H1 (cell line): ENCODE results near the gene EFCAB6. TPM values are rescaled to one million over a fixed set of nuclear protein-coding genes. Genes with fewer than 3 reads are reported as not detected.

Source experiments
- CTCF ChIA-PET: fragments of 300-600 bp; sonication (Branson Sonifier 250); formaldehyde crosslinking; loops from one replicate; lab custom pipeline; 2021; ENCODE audit not compliant: partially characterized antibody; lab: Charles Lee
- POLR2A ChIA-PET: fragments of 300-600 bp; sonication (Branson Sonifier 250); formaldehyde crosslinking; loops from one replicate; lab custom pipeline; 2021; ENCODE audit warnings: inconsistent platforms; ENCODE audit not compliant: partially characterized antibody; lab: Charles Lee
- DNase-seq, 2 experiments: peaks; one replicate each; pipeline versions ENCODE4 v3.0.0 to v3.0.0-alpha.2; 2010 to 2022; ENCODE audit warnings: low spot score in 2 of 2, low read depth in 1 of 2, mixed read lengths in 1 of 2
- FAIRE-seq: peaks from 2 replicates; lab custom pipeline; 2011; peaks lifted over from hg19 to GRCh38; lab: Jason Lieb, UNC
- H2AFZ ChIP-seq: 2 replicates; pipeline ENCODE4 v1.8.1; 2012; ENCODE audit warnings: low read length, inconsistent platforms
- H2AK5ac ChIP-seq: 2 replicates; pipeline ENCODE4 v1.6.1; 2013; ENCODE audit warnings: low read depth, low read length
- H2BK120ac ChIP-seq: replicated peaks from 2 replicates; pipeline ENCODE3; 2013; ENCODE audit warnings: low read depth, low read length, inconsistent platforms
- H2BK12ac ChIP-seq: 2 replicates; pipeline ENCODE4 v1.6.1; 2013; ENCODE audit warnings: low read depth, low read length
- H2BK15ac ChIP-seq: 2 replicates; pipeline ENCODE4 v1.6.1; 2013; ENCODE audit warnings: low read length
- H2BK20ac ChIP-seq: 2 replicates; pipeline ENCODE4 v1.6.1; 2013; ENCODE audit warnings: low read length
- H2BK5ac ChIP-seq: 2 replicates; pipeline ENCODE4 v1.6.1; 2013; ENCODE audit warnings: low read depth, low read length
- H3K14ac ChIP-seq: 2 replicates; pipeline ENCODE4 v1.6.1; 2013; ENCODE audit warnings: inconsistent platforms; ENCODE audit not compliant: insufficient read length
- H3K18ac ChIP-seq: 2 replicates; pipeline ENCODE4 v1.6.1; 2013; ENCODE audit warnings: low read length; ENCODE audit errors: extremely low read depth
- H3K23ac ChIP-seq: 2 replicates; pipeline ENCODE4 v1.6.1; 2013; ENCODE audit warnings: inconsistent platforms; ENCODE audit not compliant: insufficient read length
- H3K23me2 ChIP-seq: 2 replicates; pipeline ENCODE4 v1.6.1; 2013; ENCODE audit warnings: low read depth, low read length
- H3K27ac ChIP-seq: 2 replicates; pipeline ENCODE4 v1.6.1; 2011; ENCODE audit warnings: low read depth, low read length, inconsistent platforms
- H3K27me3 ChIP-seq, 4 experiments: replicated peaks in 1 of 4; 1 replicate in 1 of 4; 2 replicates in 3 of 4; pipeline versions ENCODE4 v1.6.1 to v1.8.1; 2011 to 2013; ENCODE audit warnings: low read length in 3 of 4, mild to moderate bottlenecking in 3 of 4, inconsistent platforms in 2 of 4, mixed read lengths in 2 of 4, moderate library complexity in 1 of 4; ENCODE audit not compliant: control insufficient read depth in 3 of 4, insufficient read depth in 3 of 4; ENCODE audit errors: extremely low read depth in 1 of 4
- H3K36me3 ChIP-seq, 4 experiments: 2 replicates each; pipeline versions ENCODE4 v1.6.1 to v1.8.1; 2011 to 2013; ENCODE audit warnings: mild to moderate bottlenecking in 4 of 4, low read length in 3 of 4, moderate library complexity in 2 of 4, control low read depth in 1 of 4, inconsistent platforms in 1 of 4; ENCODE audit not compliant: insufficient read depth in 4 of 4, control insufficient read depth in 2 of 4
- H3K4ac ChIP-seq: replicated peaks from 2 replicates; pipeline ENCODE3; 2013; ENCODE audit warnings: low read length, low read depth, mixed read lengths, inconsistent platforms; ENCODE audit not compliant: insufficient read length
- H3K4me1 ChIP-seq, 4 experiments: replicated peaks in 1 of 4; 1 replicate in 1 of 4; 2 replicates in 3 of 4; pipeline versions ENCODE4 v1.6.1 to v1.8.1; 2011 to 2013; ENCODE audit warnings: low read length in 3 of 4, inconsistent platforms in 2 of 4, mixed read lengths in 1 of 4; ENCODE audit not compliant: insufficient read depth in 4 of 4, control insufficient read depth in 3 of 4
- H3K4me2 ChIP-seq, 2 experiments: 2 replicates each; pipeline versions ENCODE4 v1.6.1 to v1.8.1; 2011 to 2013; ENCODE audit warnings: low read depth in 2 of 2, low read length in 2 of 2, control low read depth in 1 of 2, inconsistent platforms in 1 of 2, mild to moderate bottlenecking in 1 of 2; ENCODE audit not compliant: insufficient read depth in 1 of 2
- H3K4me3 ChIP-seq, 4 experiments: fragments of 200-600, 300-600 bp in 1 of 4; sonication (generic), shearing (Covaris generic), sonication (Bioruptor Twin) in 1 of 4; 2 replicates each; pipeline versions ENCODE4 v1.5.1 to v1.8.1; 2011 to 2016; ENCODE audit warnings: low read length in 4 of 4, low read depth in 3 of 4, control low read depth in 2 of 4, inconsistent platforms in 2 of 4, mild to moderate bottlenecking in 2 of 4, mixed read lengths in 1 of 4, moderate library complexity in 1 of 4; ENCODE audit not compliant: insufficient read depth in 2 of 4; ENCODE audit errors: extremely low read depth in 1 of 4
- H3K56ac ChIP-seq: replicated peaks from 2 replicates; pipeline ENCODE3; 2013; ENCODE audit warnings: low read depth, mild to moderate bottlenecking, mixed read lengths, low read length, inconsistent platforms; ENCODE audit not compliant: insufficient read length
- H3K79me1 ChIP-seq: 2 replicates; pipeline ENCODE4 v1.6.1; 2013; ENCODE audit warnings: low read depth, low read length, control low read depth
- H3K79me2 ChIP-seq, 2 experiments: 2 replicates each; pipeline versions ENCODE4 v1.6.1 to v1.8.1; 2012 to 2013; ENCODE audit warnings: low read length in 2 of 2, mild to moderate bottlenecking in 2 of 2, inconsistent platforms in 1 of 2; ENCODE audit not compliant: insufficient read depth in 2 of 2, control insufficient read depth in 1 of 2
- H3K9ac ChIP-seq, 4 experiments: replicated peaks in 1 of 4; 1 replicate in 1 of 4; 2 replicates in 3 of 4; pipeline versions ENCODE4 v1.6.1 to v1.8.1; 2011 to 2013; ENCODE audit warnings: low read depth in 3 of 4, low read length in 3 of 4, control low read depth in 2 of 4, mild to moderate bottlenecking in 2 of 4, moderate library complexity in 2 of 4, inconsistent platforms in 1 of 4; ENCODE audit errors: extremely low read depth in 1 of 4
- H3K9me3 ChIP-seq, 2 experiments: 2 replicates each; pipeline versions ENCODE4 v1.6.1 to v1.8.1; 2012 to 2013; ENCODE audit warnings: mild to moderate bottlenecking in 2 of 2, moderate library complexity in 2 of 2, control low read depth in 1 of 2, inconsistent platforms in 1 of 2, low read depth in 1 of 2, low read length in 1 of 2, mixed read lengths in 1 of 2; ENCODE audit not compliant: insufficient read depth in 2 of 2
- H4K20me1 ChIP-seq, 2 experiments: replicated peaks in 1 of 2; 2 replicates each; pipeline versions ENCODE3 to v1.8.1; 2011 to 2013; ENCODE audit warnings: inconsistent platforms in 2 of 2, low read length in 2 of 2, mild to moderate bottlenecking in 1 of 2; ENCODE audit not compliant: insufficient read depth in 2 of 2, control insufficient read depth in 1 of 2
- H4K5ac ChIP-seq: 2 replicates; pipeline ENCODE4 v1.6.1; 2013; ENCODE audit warnings: low read length, low read depth, mixed read lengths, inconsistent platforms; ENCODE audit not compliant: insufficient read length
- H4K8ac ChIP-seq: 2 replicates; pipeline ENCODE4 v1.8.0; 2013; ENCODE audit warnings: mild to moderate bottlenecking, moderate library complexity, low read length, inconsistent platforms; ENCODE audit not compliant: insufficient read depth; ENCODE audit errors: extremely low read depth
- H4K91ac ChIP-seq: replicated peaks from 2 replicates; pipeline ENCODE3; 2013; ENCODE audit warnings: low read length, mixed read lengths, inconsistent platforms; ENCODE audit not compliant: insufficient read length
- BRCA1 ChIP-seq: IDR thresholded peaks from 2 replicates; pipeline ENCODE4 v1.6.1; 2012; ENCODE audit warnings: low read depth, low read length, improper control_type of control experiment
- CEBPB ChIP-seq: IDR thresholded peaks from 2 replicates; pipeline ENCODE4 v1.6.1; 2012; ENCODE audit warnings: low read depth, low read length
- GABPA ChIP-seq: IDR thresholded peaks from 2 replicates; pipeline ENCODE4 v1.6.1; 2011; ENCODE audit warnings: mild to moderate bottlenecking, low read length, moderate library complexity, borderline replicate concordance; ENCODE audit not compliant: insufficient read depth
- MAFK ChIP-seq: IDR thresholded peaks from 2 replicates; pipeline ENCODE4 v1.6.1; 2012; ENCODE audit warnings: low read depth, mild to moderate bottlenecking, improper control_type of control experiment, low read length
- RAD21 ChIP-seq, 2 experiments: IDR thresholded peaks in 1 of 2; conservative IDR thresholded peaks in 1 of 2; 2 replicates each; pipeline ENCODE4 v1.6.1; 2011; ENCODE audit warnings: low read depth in 2 of 2, low read length in 2 of 2, improper control_type of control experiment in 1 of 2, inconsistent platforms in 1 of 2, mild to moderate bottlenecking in 1 of 2, moderate library complexity in 1 of 2
- SIRT6 ChIP-seq: IDR thresholded peaks from one replicate; pipeline ENCODE4 v1.7.1; 2012; ENCODE audit warnings: low read length, inconsistent platforms
- SIX5 ChIP-seq: IDR thresholded peaks from 2 replicates; pipeline ENCODE4 v1.6.1; 2011; ENCODE audit warnings: mild to moderate bottlenecking, low read depth, low read length
- SP4 ChIP-seq: IDR thresholded peaks from 2 replicates; pipeline ENCODE4 v1.6.1; 2012; ENCODE audit warnings: low read length, inconsistent platforms
- SRF ChIP-seq: IDR thresholded peaks from 2 replicates; pipeline ENCODE4 v1.6.1; 2011; ENCODE audit warnings: mild to moderate bottlenecking, low read depth, low read length, moderate library complexity
- TEAD4 ChIP-seq: IDR thresholded peaks from 2 replicates; pipeline ENCODE4 v1.6.1; 2012; ENCODE audit warnings: low read depth, low read length, inconsistent platforms, mixed read lengths
- USF2 ChIP-seq: IDR thresholded peaks from 2 replicates; pipeline ENCODE4 v1.6.1; 2011; ENCODE audit warnings: low read length, improper control_type of control experiment
- YY1 ChIP-seq: IDR thresholded peaks from 2 replicates; pipeline ENCODE4 v1.6.1; 2011; ENCODE audit warnings: low read depth, mild to moderate bottlenecking, low read length
- WGBS, 2 experiments: shearing (Covaris generic) in 1 of 2; methylation state at CpG; one replicate each; pipeline versions ENCODE4 v1.1.6 to v1.1.7; 2013 to 2015; ENCODE audit warnings: low lambda C conversion rate in 2 of 2, mixed read lengths in 2 of 2, inconsistent platforms in 1 of 2, low coverage in 1 of 2, missing lambda C conversion rate in 1 of 2; ENCODE audit not compliant: insufficient replicate concordance in 2 of 2, insufficient coverage in 1 of 2, insufficient read length in 1 of 2; ENCODE audit errors: extremely low coverage in 1 of 2, missing lambda C conversion rate in 1 of 2; 5-methylcytosine and 5-hydroxymethylcytosine counted together
- polyA plus RNA-seq, 7 experiments: library from polyadenylated mRNA; depleted of rRNA in 3 of 7; stranded (reverse) in 5 of 7; unstranded in 2 of 7; fragments of >200 nt in 5 of 7; fragments of 200-250 nt in 2 of 7; gene quantifications; 1 replicate in 5 of 7; 2 replicates in 1 of 7; 4 replicates in 1 of 7; pipeline versions ENCODE4 v1.2.1 to v1.2.3, GENCODE V29; 2011 to 2013; ENCODE audit warnings: missing spikeins in 2 of 7, mixed read lengths in 2 of 7
- total RNA-seq: library from RNA; stranded (reverse); fragmentation: NEBNext Ultra II Directional; extraction: Animal tissue kit (Norgen Biotek cat#: 25700); gene quantifications from 2 replicates; pipeline ENCODE4 v1.2.1, GENCODE V29; 2021

Gene EFCAB6
- total and polyA plus RNA-seq, 2 of the 8 experiments (the other 6 are each of a cell fraction or from before 2014, with no cell fraction given): 0.32 to 1.7 TPM

GRCh38 chr22:43798492-43798891 lies 13.6 kb downstream of the EFCAB6 start:
- WGBS, 2 experiments: 80% methylated on average over 5 of the region's 5 CpGs; no CpG with 5 or more reads in 1 of the 2 experiments
- no peak overlapping the region for H4K5ac ChIP-seq
- no peak overlapping the region for H3K18ac ChIP-seq
- no peak overlapping the region for H3K27ac ChIP-seq
- no peak overlapping the region for H2AFZ ChIP-seq
- no peaks in the 10 kb centered on the region for H4K20me1 ChIP-seq
- H2BK20ac ChIP-seq: no peak overlapping the region
- DNase-seq: no peak
- H3K9me3 ChIP-seq: no peaks in the 10 kb centered on the region
- CTCF ChIA-PET: interaction anchor here (0.6 kb wide), 1 partner anchor 284 kb away, joined by 3 read pairs; no protein-coding TSS in a partner anchor
- H3K79me2 ChIP-seq: no peaks in the 10 kb centered on the region
- H2BK15ac ChIP-seq: no peak overlapping the region
- no peaks in the 10 kb centered on the region for H3K36me3 ChIP-seq
- H3K4ac ChIP-seq: no peak overlapping the region
- H3K23ac ChIP-seq: no peak overlapping the region
- no peak overlapping the region for H3K56ac ChIP-seq
- TF ChIP-seq SP4 (no peak), BRCA1 (no peak), RAD21 (IDR thresholded peaks at IDR 0.05 in 1 of 2, conservative IDR thresholded peaks at IDR 0.05 in 1 of 2; ENCODE audit: low read depth in 2 of 2, low read length in 2 of 2) (no peak), SRF (no peak), SIX5 (no peak), YY1 (no peak), SIRT6 (no peak), MAFK (no peak), CEBPB (no peak), TEAD4 (no peak), GABPA (no peak), USF2 (no peak)
- no peaks in the 10 kb centered on the region for H3K27me3 ChIP-seq
- H3K23me2 ChIP-seq: peaks cover 4% of the 10 kb centered on the region; the same call in 1 of the 2 replicates
- no peak overlapping the region for H4K8ac ChIP-seq
- no peak overlapping the region for H2BK120ac ChIP-seq
- H2AK5ac ChIP-seq: no peak overlapping the region
- H2BK12ac ChIP-seq: no peak overlapping the region
- no peaks in the 10 kb centered on the region for H3K79me1 ChIP-seq
- POLR2A ChIA-PET: no interaction called here
- peaks cover 0 to 3% (median 0%) of the 10 kb centered on the region in 4 experiments; a peak in 3 of 7 replicates for H3K4me1 ChIP-seq
- no peak for FAIRE-seq
- no peak overlapping the region for H3K4me3 ChIP-seq
- no peak overlapping the region for H2BK5ac ChIP-seq
- no peak overlapping the region for H4K91ac ChIP-seq
- H3K4me2 ChIP-seq: no peak overlapping the region
- no peak overlapping the region for H3K14ac ChIP-seq
- H3K9ac ChIP-seq: no peak overlapping the region
